Activated B cell treated with CpG ODN at 0.5 μM for 24 hours (primary cell): Measurements from ENCODE around the gene SCO2. TPM values are rescaled to one million over a fixed set of nuclear protein-coding genes. Genes with fewer than 3 reads are reported as not detected.
A peak's percentile ranks its signal among the peaks of the same experiment; 100 is the strongest.

Experiments
- ATAC-seq: fragments of 200-7000 bp; cut with Tn5 transposase; one replicate; pipeline ENCODE4 v1.10.0; 2021; ENCODE audit warnings: low read depth, mild to moderate bottlenecking, moderate library complexity
- CTCF ChIA-PET: fragments of 350-600 bp; sonication (Branson Sonifier 250); formaldehyde crosslinking; loops from one replicate; lab custom pipeline; 2021; ENCODE audit warnings: antibody characterized with exemption; lab: Charles Lee
- POLR2A ChIA-PET: fragments of 350-600 bp; sonication (Branson Sonifier 250); formaldehyde crosslinking; loops from one replicate; lab custom pipeline; 2021; ENCODE audit warnings: antibody characterized with exemption; lab: Charles Lee
- DNase-seq: peaks from one replicate; pipeline ENCODE4 v3.0.0; 2022
- H3K27ac Mint-ChIP-seq: one replicate; pipeline ENCODE4 v1.8.0; 2020; ENCODE audit warnings: mixed read lengths
- H3K27me3 Mint-ChIP-seq: one replicate; pipeline ENCODE4 v1.8.0; 2021; ENCODE audit warnings: mixed read lengths
- H3K36me3 Mint-ChIP-seq: one replicate; pipeline ENCODE4 v1.8.0; 2021; ENCODE audit warnings: low read depth, mixed read lengths
- H3K4me1 Mint-ChIP-seq: one replicate; pipeline ENCODE4 v1.8.0; 2021; ENCODE audit warnings: mixed read lengths
- H3K4me3 Mint-ChIP-seq: one replicate; pipeline ENCODE4 v1.8.0; 2020; ENCODE audit warnings: mild to moderate bottlenecking, mixed read lengths
- H3K9me3 Mint-ChIP-seq: one replicate; pipeline ENCODE4 v1.8.0; 2020; ENCODE audit warnings: mixed read lengths
- intact Hi-C: fragments of 100-400 bp; cut with micrococcal nuclease; formaldehyde crosslinking; loops from one replicate; pipeline ENCODE4 v1.15.1; 2024
- total RNA-seq: library from RNA; stranded (reverse); gene quantifications from 2 replicates; pipeline ENCODE4 v1.2.3, GENCODE V29; 2022
- TF ChIP-seq, protein P1 (sequence below): fragments of 200-600 bp; IDR thresholded peaks from one replicate; pipeline ENCODE4 v1.8.0; 2022; ENCODE audit warnings: antibody characterized with exemption, mild to moderate bottlenecking

Gene SCO2
- total RNA-seq, 1 donor from 2014 or later, result 7.1 TPM

DNA sequence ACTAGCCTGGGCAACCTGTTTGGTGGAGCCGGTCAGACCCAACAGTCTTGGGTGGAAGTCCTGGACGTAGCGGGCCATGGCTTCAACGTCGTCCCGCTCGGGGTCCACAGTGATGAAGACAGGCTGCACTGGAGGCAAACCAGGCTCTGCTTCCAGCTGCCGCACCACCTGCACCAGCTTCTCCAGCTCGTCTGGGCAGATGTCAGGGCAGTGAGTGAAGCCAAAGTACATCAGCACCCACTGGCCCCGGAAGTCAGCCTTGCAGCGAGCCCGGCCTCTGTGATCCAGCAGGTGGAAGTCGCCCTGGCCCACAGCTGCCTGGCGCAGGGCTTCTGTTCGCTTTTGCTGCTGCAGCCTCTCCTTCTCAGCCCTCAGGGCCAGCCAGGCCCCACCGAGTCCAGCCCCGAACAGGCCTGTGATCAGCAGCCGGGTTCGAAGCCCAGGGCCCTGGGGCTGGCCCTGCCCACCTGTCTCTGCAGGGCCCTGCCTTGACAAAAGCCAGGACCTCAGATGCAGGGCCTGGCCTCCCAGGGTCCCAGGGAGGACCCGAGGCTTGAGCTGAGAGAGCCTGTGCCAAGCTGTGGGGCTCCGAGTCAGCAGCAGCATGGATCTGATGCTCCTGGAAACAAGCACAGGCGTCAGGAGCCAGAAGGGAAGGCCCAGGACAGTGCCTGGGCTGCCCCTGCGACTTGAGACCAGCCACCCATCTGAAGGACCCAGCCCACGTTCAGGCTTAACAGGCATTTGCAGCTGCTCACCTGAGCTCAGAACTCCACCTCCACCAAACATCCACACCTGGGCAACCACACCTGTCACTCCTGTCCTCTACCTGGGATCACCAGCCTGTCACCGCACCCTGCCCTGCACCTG is 1.4 kb downstream of the SCO2 start:
- peaks cover 45% of the 10 kb centered on the region for H3K36me3 Mint-ChIP-seq
- H3K27me3 Mint-ChIP-seq, result no peaks in the 10 kb centered on the region
- H3K4me3 Mint-ChIP-seq, result peak overlapping the region; percentile 81
- DNase-seq, result no peak
- H3K27ac Mint-ChIP-seq, result peak overlapping the region; percentile 75
- ChIA-PET CTCF (interaction anchor here (1.6 to 2.1 kb wide), 2 partner anchors 16 to 39 kb away, joined by 3 to 36 read pairs; partner anchors contain the start of genes LMF2, NCAPH2 and SYCE3), POLR2A (interaction anchor here (0.5 to 13.6 kb wide), 14 partner anchors 9 to 337 kb away, joined by 3 to 946 read pairs (median 28); partner anchors contain the start of genes CHKB, KLHDC7B, LMF2 and NCAPH2)
- H3K9me3 Mint-ChIP-seq, result no peaks in the 10 kb centered on the region
- H3K4me1 Mint-ChIP-seq, result peaks cover 32% of the 10 kb centered on the region
- intact Hi-C loops, result no loop called here
- TF ChIP-seq, protein P1, sequence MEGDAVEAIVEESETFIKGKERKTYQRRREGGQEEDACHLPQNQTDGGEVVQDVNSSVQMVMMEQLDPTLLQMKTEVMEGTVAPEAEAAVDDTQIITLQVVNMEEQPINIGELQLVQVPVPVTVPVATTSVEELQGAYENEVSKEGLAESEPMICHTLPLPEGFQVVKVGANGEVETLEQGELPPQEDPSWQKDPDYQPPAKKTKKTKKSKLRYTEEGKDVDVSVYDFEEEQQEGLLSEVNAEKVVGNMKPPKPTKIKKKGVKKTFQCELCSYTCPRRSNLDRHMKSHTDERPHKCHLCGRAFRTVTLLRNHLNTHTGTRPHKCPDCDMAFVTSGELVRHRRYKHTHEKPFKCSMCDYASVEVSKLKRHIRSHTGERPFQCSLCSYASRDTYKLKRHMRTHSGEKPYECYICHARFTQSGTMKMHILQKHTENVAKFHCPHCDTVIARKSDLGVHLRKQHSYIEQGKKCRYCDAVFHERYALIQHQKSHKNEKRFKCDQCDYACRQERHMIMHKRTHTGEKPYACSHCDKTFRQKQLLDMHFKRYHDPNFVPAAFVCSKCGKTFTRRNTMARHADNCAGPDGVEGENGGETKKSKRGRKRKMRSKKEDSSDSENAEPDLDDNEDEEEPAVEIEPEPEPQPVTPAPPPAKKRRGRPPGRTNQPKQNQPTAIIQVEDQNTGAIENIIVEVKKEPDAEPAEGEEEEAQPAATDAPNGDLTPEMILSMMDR, result no peak
- ATAC-seq, result no peak

DNA sequence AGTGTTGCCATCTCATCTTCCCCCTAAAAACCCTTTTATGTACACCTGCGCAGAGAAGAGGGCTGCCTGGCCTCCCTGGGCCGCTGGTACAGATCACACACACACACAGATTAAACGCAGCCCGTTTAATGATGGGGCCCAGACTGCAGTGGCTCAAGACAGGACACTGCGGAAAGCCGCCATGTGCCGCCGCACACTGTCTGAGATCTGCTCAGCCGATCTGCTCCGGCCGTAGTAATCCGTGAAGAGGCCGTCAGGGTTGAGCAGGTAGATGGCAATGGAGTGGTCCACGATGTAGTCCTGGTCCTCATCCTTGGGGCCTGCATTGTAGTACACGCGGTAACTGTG is 2.0 kb downstream of the SCO2 start:
- CTCF ChIA-PET, result interaction anchor here (1.6 kb wide), 1 partner anchor 39 kb away, joined by 3 read pairs; the partner anchor contains the start of gene SYCE3
- TF ChIP-seq, protein P1, result no peak
- H3K27ac Mint-ChIP-seq, result no peak overlapping the region
- intact Hi-C loops, result no loop called here
- H3K9me3 Mint-ChIP-seq, result no peaks in the 10 kb centered on the region
- DNase-seq (no peak), ATAC-seq (no peak)
- peaks cover 47% of the 10 kb centered on the region for H3K36me3 Mint-ChIP-seq
- H3K4me3 Mint-ChIP-seq, result no peak overlapping the region
- H3K4me1 Mint-ChIP-seq, result peaks cover 26% of the 10 kb centered on the region
- no peaks in the 10 kb centered on the region for H3K27me3 Mint-ChIP-seq
- POLR2A ChIA-PET, result interaction anchor here (0.5 to 13.6 kb wide), 7 partner anchors 9 to 97 kb away, joined by 4 to 946 read pairs (median 94); partner anchors contain the start of genes KLHDC7B, LMF2, NCAPH2 and SYCE3

GRCh38 chr22:50522806-50523438 is 2.5 kb downstream of the SCO2 start:
- Mint-ChIP-seq H3K4me1 (peaks cover 21% of the 10 kb centered on the region), H3K27me3 (no peaks in the 10 kb centered on the region), H3K9me3 (no peaks in the 10 kb centered on the region), H3K27ac (no peak overlapping the region), H3K4me3 (peak overlapping the region; percentile 7), H3K36me3 (peaks cover 49% of the 10 kb centered on the region)
- ChIA-PET POLR2A (interaction anchor here (0.6 to 4.9 kb wide), 7 partner anchors 15 to 98 kb away, joined by 3 to 94 read pairs (median 5); partner anchors contain the start of genes LMF2, NCAPH2 and SYCE3), CTCF (interaction anchor here (1.6 kb wide), 1 partner anchor 40 kb away, joined by 3 read pairs; the partner anchor contains the start of gene SYCE3)
- intact Hi-C loops, result no loop called here
- DNase-seq (no peak), ATAC-seq (no peak)
- TF ChIP-seq, protein P1, result no peak

DNA sequence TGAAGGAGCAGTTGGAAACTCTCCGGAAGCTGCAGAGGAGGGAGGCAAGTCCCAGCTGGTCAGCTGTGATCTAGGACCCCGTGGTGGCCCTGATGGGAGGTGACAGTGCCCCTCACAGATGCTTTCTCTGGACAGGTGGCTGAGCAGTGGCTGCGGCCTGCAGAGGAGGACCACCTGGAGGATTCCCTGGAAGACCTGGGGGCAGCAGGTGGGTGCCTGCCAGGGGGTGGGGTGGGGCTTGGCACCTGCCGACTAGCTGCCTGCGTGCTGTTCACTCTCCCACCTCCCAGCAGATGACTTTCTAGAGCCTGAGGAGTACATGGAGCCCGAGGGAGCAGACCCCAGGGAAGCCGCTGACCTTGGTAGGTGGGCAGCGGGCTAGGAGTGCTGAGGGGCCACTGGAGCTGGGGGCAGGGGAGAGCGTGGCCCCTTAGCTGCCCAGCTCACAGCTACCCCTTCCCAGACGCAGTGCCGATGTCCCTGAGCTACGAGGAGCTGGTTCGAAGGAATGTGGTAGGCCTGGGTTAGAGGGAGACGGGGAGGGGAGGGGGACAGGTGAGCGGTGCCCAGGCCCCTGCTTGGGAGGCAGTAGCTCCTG is 3.1 kb downstream of the SCO2 start:
- H3K4me3 Mint-ChIP-seq, result no peak overlapping the region
- TF ChIP-seq, protein P1, result no peak
- H3K27ac Mint-ChIP-seq, result no peak overlapping the region
- no peaks in the 10 kb centered on the region for H3K27me3 Mint-ChIP-seq
- DNase-seq, result no peak
- ChIA-PET POLR2A (interaction anchor here (0.8 to 2.0 kb wide), 5 partner anchors 14 to 99 kb away, joined by 3 to 13 read pairs (median 5); partner anchors contain the start of genes LMF2, NCAPH2 and SYCE3), CTCF (interaction anchor here (1.0 kb wide), 1 partner anchor 14 kb away, joined by 3 read pairs; the partner anchor contains the start of gene NCAPH2)
- peaks cover 51% of the 10 kb centered on the region for H3K36me3 Mint-ChIP-seq
- ATAC-seq, result no peak
- intact Hi-C loops, result no loop called here
- no peaks in the 10 kb centered on the region for H3K9me3 Mint-ChIP-seq
- peaks cover 15% of the 10 kb centered on the region for H3K4me1 Mint-ChIP-seq
